Thoracic aorta (tissue), 2 donors: ENCODE data around the gene MEGF11. TPM values are rescaled to one million over a fixed set of nuclear protein-coding genes. Genes with fewer than 3 reads are reported as not detected.
A peak's percentile ranks its signal among the peaks of the same experiment; 100 is the strongest.

Experiments
- ATAC-seq: fragments of 150-250 bp; one replicate; pipeline ENCODE4 v1.8.0; 2017; ENCODE audit warnings: low read depth; ENCODE audit not compliant: insufficient number of reproducible peaks, low FRiP score
- DNase-seq: peaks from one replicate; pipeline ENCODE4 v3.0.0-alpha.2; 2020; ENCODE audit warnings: low spot score
- H3K27ac ChIP-seq, 2 donors: fragments of 200-600 bp; sonication (generic); 1 replicate in 1 of 2; 2 replicates in 1 of 2; pipeline ENCODE4 v1.5.1; 2016; ENCODE audit warnings: mild to moderate bottlenecking in 2 of 2, moderate library complexity in 2 of 2
- H3K27me3 ChIP-seq: fragments of 200-600 bp; sonication (generic); replicated peaks from 2 replicates; pipeline ENCODE4 v1.6.0; 2016; ENCODE audit warnings: mild to moderate bottlenecking; ENCODE audit not compliant: insufficient read depth
- H3K36me3 ChIP-seq: fragments of 200-600 bp; sonication (generic); one replicate; pipeline ENCODE4 v1.5.1; 2016
- H3K4me1 ChIP-seq, 2 donors: fragments of 200-600 bp; sonication (generic); 1 replicate in 1 of 2; 2 replicates in 1 of 2; pipeline versions ENCODE4 v1.5.1 to v1.6.0; 2016; ENCODE audit warnings: low read depth in 2 of 2, mild to moderate bottlenecking in 1 of 2; ENCODE audit not compliant: control insufficient read depth in 1 of 2
- H3K4me3 ChIP-seq: fragments of 200-600 bp; sonication (generic); 2 replicates; pipeline ENCODE4 v1.5.1; 2016; ENCODE audit warnings: mild to moderate bottlenecking
- H3K9me3 ChIP-seq: fragments of 200-600 bp; sonication (generic); 2 replicates; pipeline ENCODE4 v1.5.1; 2016
- CTCF ChIP-seq: fragments of 200-600 bp; sonication (generic); IDR thresholded peaks from one replicate; pipeline ENCODE4 v1.5.1; 2019; ENCODE audit warnings: antibody characterized with exemption
- total RNA-seq, 2 donors: library from RNA; depleted of rRNA; stranded (reverse); fragments of >200 nt; gene quantifications; one replicate each; pipeline versions ENCODE4 v1.1.0 to v1.2.3, GENCODE V29; 2016

The MEGF11 gene
- total RNA-seq, 2 donors from 2014 or later, result not detected

- no peak for ATAC-seq
Measured at GRCh38 chr15:65867244-65867643, 386.3 kb downstream of the MEGF11 start.

GRCh38 chr15:65863106-65863505, 390.4 kb downstream of the MEGF11 start:
- no peak overlapping the region for H3K4me3 ChIP-seq
- no peaks in the 10 kb centered on the region for H3K36me3 ChIP-seq
- DNase-seq (no peak), ATAC-seq (no peak)
- no peaks in the 10 kb centered on the region for H3K9me3 ChIP-seq
- no peak overlapping the region for H3K27ac ChIP-seq
- H3K4me1 ChIP-seq, result no peaks in the 10 kb centered on the region
- no peak for TF ChIP-seq CTCF
- H3K27me3 ChIP-seq, result no peaks in the 10 kb centered on the region

More at GRCh38 chr15:65867244-65867643, 386.3 kb downstream of the MEGF11 start:
- no peak for TF ChIP-seq CTCF
- no peak overlapping the region for H3K27ac ChIP-seq
- H3K9me3 ChIP-seq, result no peaks in the 10 kb centered on the region
- DNase-seq, result no peak
- no peaks in the 10 kb centered on the region for H3K36me3 ChIP-seq
- no peak overlapping the region for H3K4me3 ChIP-seq
- no peaks in the 10 kb centered on the region for H3K27me3 ChIP-seq
- H3K4me1 ChIP-seq, result peaks cover 8 to 17% of the 10 kb centered on the region in 2 donors

- Histone ChIP-seq H3K4me3 (no peak overlapping the region), H3K36me3 (no peaks in the 10 kb centered on the region), H3K27me3 (no peaks in the 10 kb centered on the region), H3K27ac (no peak overlapping the region), H3K9me3 (no peaks in the 10 kb centered on the region), H3K4me1 (no peaks in the 10 kb centered on the region)
- DNase-seq (no peak), ATAC-seq (no peak)
- TF ChIP-seq CTCF, result no peak
Measured at GRCh38 chr15:65862682-65863081, 390.9 kb downstream of the MEGF11 start.

GRCh38 chr15:65857718-65858402, 395.7 kb downstream of the MEGF11 start:
- DNase-seq (no peak), ATAC-seq (no peak)
- no peaks in the 10 kb centered on the region for H3K27me3 ChIP-seq
- TF ChIP-seq CTCF, result no peak
- H3K9me3 ChIP-seq, result no peaks in the 10 kb centered on the region
- no peak overlapping the region for H3K27ac ChIP-seq
- no peaks in the 10 kb centered on the region for H3K36me3 ChIP-seq
- H3K4me3 ChIP-seq, result no peak overlapping the region
- H3K4me1 ChIP-seq, result no peaks in the 10 kb centered on the region

- DNase-seq (peak; percentile 32), ATAC-seq (no peak)
- H3K9me3 ChIP-seq, result no peaks in the 10 kb centered on the region
- H3K27me3 ChIP-seq, result no peaks in the 10 kb centered on the region
- H3K4me3 ChIP-seq, result no peak overlapping the region
- H3K4me1 ChIP-seq, result no peaks in the 10 kb centered on the region
- H3K36me3 ChIP-seq, result no peaks in the 10 kb centered on the region
- peak; percentile 79 for TF ChIP-seq CTCF
- H3K27ac ChIP-seq, result no peak overlapping the region
Measured at GRCh38 chr15:65856821-65857455, 396.6 kb downstream of the MEGF11 start.
